Astrocyte (in vitro differentiated cells and primary cell): ENCODE measurements around the gene PTPN1. TPM values are rescaled to one million over a fixed set of nuclear protein-coding genes. Genes with fewer than 3 reads are reported as not detected.

Experiments used
- DNase-seq: peaks from one replicate; pipeline ENCODE4 v3.0.0-alpha.2; 2010; ENCODE audit warnings: low read depth
- FAIRE-seq: peaks from 2 replicates; lab custom pipeline; 2011; peaks lifted over from hg19 to GRCh38; lab: Jason Lieb, UNC
- H2AFZ ChIP-seq: 2 replicates; pipeline ENCODE4 v1.6.0; 2012; ENCODE audit warnings: low read depth, low read length, inconsistent platforms
- H3K27ac ChIP-seq: 2 replicates; pipeline ENCODE4 v1.5.1; 2011; ENCODE audit warnings: low read depth, low read length, inconsistent platforms
- H3K27me3 ChIP-seq: 2 replicates; pipeline ENCODE4 v1.6.0; 2011; ENCODE audit warnings: low read length, inconsistent platforms; ENCODE audit not compliant: insufficient read depth
- H3K36me3 ChIP-seq: 2 replicates; pipeline ENCODE4 v1.5.1; 2011; ENCODE audit warnings: low read length, inconsistent platforms; ENCODE audit not compliant: insufficient read depth
- H3K4me1 ChIP-seq: 2 replicates; pipeline ENCODE4 v1.5.1; 2011; ENCODE audit warnings: low read length, inconsistent platforms; ENCODE audit not compliant: insufficient read depth
- H3K4me2 ChIP-seq: 2 replicates; pipeline ENCODE4 v1.6.0; 2012; ENCODE audit warnings: low read length, inconsistent platforms
- H3K4me3 ChIP-seq: 2 replicates; pipeline ENCODE4 v1.5.1; 2011; ENCODE audit warnings: low read depth, mild to moderate bottlenecking, low read length, inconsistent platforms; ENCODE audit not compliant: insufficient read depth
- H3K79me2 ChIP-seq: 2 replicates; pipeline ENCODE4 v1.6.0; 2012; ENCODE audit warnings: mild to moderate bottlenecking, low read length, inconsistent platforms; ENCODE audit not compliant: insufficient read depth
- H3K9ac ChIP-seq: 2 replicates; pipeline ENCODE4 v1.6.0; 2012; ENCODE audit warnings: mild to moderate bottlenecking, low read length, inconsistent platforms
- H3K9me3 ChIP-seq: 2 replicates; pipeline ENCODE4 v1.5.1; 2012; ENCODE audit warnings: low read depth, mild to moderate bottlenecking, low read length, inconsistent platforms; ENCODE audit not compliant: insufficient read depth
- H4K20me1 ChIP-seq: 2 replicates; pipeline ENCODE4 v1.6.0; 2012; ENCODE audit warnings: low read length, inconsistent platforms; ENCODE audit not compliant: insufficient read depth
- H3K27ac Mint-ChIP-seq: one replicate; pipeline ENCODE4 v1.8.0; 2021; ENCODE audit warnings: mild to moderate bottlenecking, mixed read lengths; ENCODE audit not compliant: unreplicated experiment
- H3K27me3 Mint-ChIP-seq: one replicate; pipeline ENCODE4 v1.8.0; 2021; ENCODE audit warnings: low read depth, mixed read lengths; ENCODE audit not compliant: unreplicated experiment
- H3K36me3 Mint-ChIP-seq: one replicate; pipeline ENCODE4 v1.8.0; 2021; ENCODE audit warnings: low read depth, mixed read lengths; ENCODE audit not compliant: unreplicated experiment
- H3K4me1 Mint-ChIP-seq: one replicate; pipeline ENCODE4 v1.8.0; 2021; ENCODE audit warnings: low read depth, mixed read lengths; ENCODE audit not compliant: unreplicated experiment
- H3K4me3 Mint-ChIP-seq: one replicate; pipeline ENCODE4 v1.8.0; 2021; ENCODE audit warnings: mild to moderate bottlenecking, moderate library complexity, mixed read lengths; ENCODE audit not compliant: unreplicated experiment
- H3K9me3 Mint-ChIP-seq: one replicate; pipeline ENCODE4 v1.8.0; 2021; ENCODE audit warnings: mild to moderate bottlenecking, mixed read lengths; ENCODE audit not compliant: unreplicated experiment
- EZH2 ChIP-seq: IDR thresholded peaks from 2 replicates; pipeline ENCODE4 v1.6.1; 2012; ENCODE audit warnings: mild to moderate bottlenecking, low read length, inconsistent platforms; ENCODE audit not compliant: insufficient read depth
- total RNA-seq: library from RNA; stranded (reverse); gene quantifications from 2 replicates; pipeline ENCODE4 v1.2.1, GENCODE V29; 2021
- TF ChIP-seq, protein P1 (sequence below): IDR thresholded peaks from 2 replicates; pipeline ENCODE4 v1.5.1; 2011; ENCODE audit warnings: low read depth, mild to moderate bottlenecking, inconsistent platforms, low read length, moderate library complexity; ENCODE audit not compliant: insufficient read depth

PTPN1 gene
- total RNA-seq, 1 donor from 2014 or later = 64.9 TPM

- Mint-ChIP-seq H3K27ac (no peak overlapping the region), H3K27me3 (peaks cover 6% of the 10 kb centered on the region), H3K36me3 (peaks cover 4% of the 10 kb centered on the region), H3K9me3 (peaks cover 2% of the 10 kb centered on the region), H3K4me1 (peaks cover 9% of the 10 kb centered on the region), H3K4me3 (no peak overlapping the region)
- Histone ChIP-seq H4K20me1 (no peaks in the 10 kb centered on the region), H2AFZ (no peak overlapping the region), H3K27ac (no peak overlapping the region), H3K9ac (no peak overlapping the region), H3K27me3 (no peaks in the 10 kb centered on the region), H3K9me3 (no peaks in the 10 kb centered on the region), H3K4me2 (no peak overlapping the region), H3K79me2 (no peaks in the 10 kb centered on the region), H3K4me1 (peaks cover 25% of the 10 kb centered on the region), H3K36me3 (no peaks in the 10 kb centered on the region), H3K4me3 (no peak overlapping the region)
- TF ChIP-seq EZH2 = no peak
- no peak for FAIRE-seq
- no peak for DNase-seq
Observed at GRCh38 chr20:50499938-50500337, 10.2 kb upstream of the PTPN1 start.

DNA sequence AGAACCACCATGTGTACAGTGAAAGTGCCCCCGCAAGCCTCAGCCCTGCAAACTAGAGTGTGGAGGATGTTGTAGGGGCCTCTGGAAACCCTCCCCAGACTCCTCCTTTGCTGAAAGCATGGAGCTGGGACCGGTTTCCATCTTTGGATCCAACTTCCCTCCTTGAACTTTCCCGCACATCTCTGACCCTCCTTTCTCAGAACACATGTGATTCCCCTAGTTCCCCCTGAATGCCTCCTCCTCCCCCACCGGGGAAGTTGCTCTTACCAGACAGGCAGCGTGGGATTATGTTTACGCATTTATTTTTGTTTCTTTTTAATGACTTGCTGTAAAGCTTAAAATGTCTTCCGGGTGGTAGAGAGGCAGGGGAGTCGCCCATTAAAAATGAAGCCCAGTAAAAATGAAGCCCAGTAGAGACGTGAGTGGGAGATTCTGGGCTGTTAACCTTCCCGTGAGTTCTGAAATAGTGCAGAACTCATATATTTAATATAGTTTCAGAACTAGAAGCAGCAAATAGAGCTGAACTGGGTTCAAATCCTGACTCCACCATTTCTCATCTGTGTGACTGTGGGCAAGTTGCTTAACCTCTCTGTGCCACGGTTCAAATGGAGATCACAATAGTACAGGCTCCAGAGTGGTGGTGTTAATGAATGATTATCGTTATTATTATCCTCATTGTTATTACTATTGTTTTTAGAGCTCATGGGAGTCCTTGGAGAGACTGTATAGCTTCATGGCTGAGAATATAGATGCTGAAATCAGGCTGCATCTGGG lies 8.0 kb upstream of the PTPN1 start:
- no peak overlapping the region for H3K27ac Mint-ChIP-seq
- Histone ChIP-seq H3K4me2 (no peak overlapping the region), H3K36me3 (no peaks in the 10 kb centered on the region), H3K9me3 (no peaks in the 10 kb centered on the region), H3K4me1 (peaks cover 18% of the 10 kb centered on the region), H3K9ac (no peak overlapping the region), H4K20me1 (no peaks in the 10 kb centered on the region), H3K27me3 (no peaks in the 10 kb centered on the region), H3K79me2 (no peaks in the 10 kb centered on the region), H3K27ac (no peak overlapping the region), H2AFZ (no peak overlapping the region), H3K4me3 (no peak overlapping the region)
- TF ChIP-seq, protein P1, sequence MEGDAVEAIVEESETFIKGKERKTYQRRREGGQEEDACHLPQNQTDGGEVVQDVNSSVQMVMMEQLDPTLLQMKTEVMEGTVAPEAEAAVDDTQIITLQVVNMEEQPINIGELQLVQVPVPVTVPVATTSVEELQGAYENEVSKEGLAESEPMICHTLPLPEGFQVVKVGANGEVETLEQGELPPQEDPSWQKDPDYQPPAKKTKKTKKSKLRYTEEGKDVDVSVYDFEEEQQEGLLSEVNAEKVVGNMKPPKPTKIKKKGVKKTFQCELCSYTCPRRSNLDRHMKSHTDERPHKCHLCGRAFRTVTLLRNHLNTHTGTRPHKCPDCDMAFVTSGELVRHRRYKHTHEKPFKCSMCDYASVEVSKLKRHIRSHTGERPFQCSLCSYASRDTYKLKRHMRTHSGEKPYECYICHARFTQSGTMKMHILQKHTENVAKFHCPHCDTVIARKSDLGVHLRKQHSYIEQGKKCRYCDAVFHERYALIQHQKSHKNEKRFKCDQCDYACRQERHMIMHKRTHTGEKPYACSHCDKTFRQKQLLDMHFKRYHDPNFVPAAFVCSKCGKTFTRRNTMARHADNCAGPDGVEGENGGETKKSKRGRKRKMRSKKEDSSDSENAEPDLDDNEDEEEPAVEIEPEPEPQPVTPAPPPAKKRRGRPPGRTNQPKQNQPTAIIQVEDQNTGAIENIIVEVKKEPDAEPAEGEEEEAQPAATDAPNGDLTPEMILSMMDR = no peak
- TF ChIP-seq EZH2 = no peak
- peaks cover 2% of the 10 kb centered on the region for H3K9me3 Mint-ChIP-seq
- H3K4me3 Mint-ChIP-seq = no peak overlapping the region
- peaks cover 10% of the 10 kb centered on the region for H3K4me1 Mint-ChIP-seq
- FAIRE-seq = no peak
- H3K27me3 Mint-ChIP-seq = peaks cover 6% of the 10 kb centered on the region
- H3K36me3 Mint-ChIP-seq = peaks cover 4% of the 10 kb centered on the region
- no peak for DNase-seq

DNA sequence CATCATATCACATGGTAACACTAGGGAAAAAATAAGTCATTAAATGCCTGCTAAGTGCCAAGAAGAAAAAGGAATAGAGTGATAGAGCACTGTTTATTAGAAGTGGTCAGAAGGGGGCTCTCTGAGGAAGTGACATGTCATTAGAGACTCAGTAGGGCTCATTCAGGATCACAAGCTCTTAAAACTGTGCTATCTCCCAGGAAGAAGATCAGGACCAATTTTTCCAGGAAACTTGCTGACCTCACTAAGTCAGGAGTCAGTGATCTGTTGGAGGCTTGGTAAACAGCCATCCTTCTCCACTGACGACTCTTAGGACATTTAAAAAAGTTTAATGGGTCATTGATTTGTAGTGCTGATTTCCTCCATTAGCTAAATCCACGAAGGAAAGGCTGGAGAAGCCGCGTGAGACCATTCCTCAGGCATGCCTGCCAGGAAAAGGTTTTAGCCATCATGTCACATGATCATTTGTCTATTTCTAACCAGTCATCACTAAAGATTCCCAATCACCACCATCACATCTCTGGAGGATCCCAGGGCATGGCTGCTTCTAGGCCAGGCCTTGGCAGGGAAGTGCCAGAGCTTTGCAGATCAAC lies 5.9 kb upstream of the PTPN1 start:
- Histone ChIP-seq H3K9me3 (no peaks in the 10 kb centered on the region), H4K20me1 (no peaks in the 10 kb centered on the region), H3K27ac (no peak overlapping the region), H3K36me3 (no peaks in the 10 kb centered on the region), H2AFZ (peak overlapping the region; percentile 16), H3K79me2 (no peaks in the 10 kb centered on the region), H3K27me3 (no peaks in the 10 kb centered on the region), H3K9ac (peak overlapping the region; percentile 13), H3K4me3 (no peak overlapping the region), H3K4me2 (no peak overlapping the region), H3K4me1 (peaks cover 9% of the 10 kb centered on the region)
- Mint-ChIP-seq H3K36me3 (peaks cover 4% of the 10 kb centered on the region), H3K9me3 (peaks cover 2% of the 10 kb centered on the region), H3K27ac (peak overlapping the region; percentile 68), H3K4me1 (peaks cover 17% of the 10 kb centered on the region), H3K27me3 (peaks cover 6% of the 10 kb centered on the region), H3K4me3 (no peak overlapping the region)
- TF ChIP-seq EZH2 = no peak
- TF ChIP-seq, protein P1 = peak; percentile 11
- FAIRE-seq (no peak), DNase-seq (no peak)
